HCT116 (cell line): ENCODE results near the gene GPRIN1. TPM values are rescaled to one million over a fixed set of nuclear protein-coding genes. Genes with fewer than 3 reads are reported as not detected.
A peak's percentile ranks its signal among the peaks of the same experiment; 100 is the strongest.

Experiments used
- ATAC-seq: fragments of 200-7000 bp; cut with Tn5 transposase; 2 replicates; pipeline ENCODE4 v1.9.1; 2020; ENCODE audit warnings: mild to moderate bottlenecking, moderate library complexity
- BruUV-seq: library from RNA; stranded (reverse); fragments of 400-500 nt; replicated peaks from 2 replicates; lab custom pipeline; 2021; lab: Mats Ljungman, UMichigan
- CTCF ChIA-PET: fragments of 300-600 bp; sonication (Branson Sonifier 250); formaldehyde crosslinking; loops from one replicate; lab custom pipeline; 2021; ENCODE audit warnings: antibody characterized with exemption; lab: Charles Lee
- POLR2A ChIA-PET: fragments of 300-600, 350-600 bp; sonication (Branson Sonifier 250); formaldehyde crosslinking; loops from one replicate; lab custom pipeline; 2021; ENCODE audit warnings: antibody characterized with exemption; lab: Charles Lee
- RAD21 ChIA-PET, 2 experiments: fragments of 300-600 bp; sonication (Branson Sonifier 250); formaldehyde crosslinking; loops; one replicate each; lab custom pipeline; 2023; ENCODE audit warnings: low total read pairs in 2 of 2; ENCODE audit not compliant: uncharacterized antibody in 2 of 2, unreplicated experiment in 2 of 2, low non-redundant PET in 1 of 2; lab: Charles Lee
- DNase-seq: peaks from one replicate; pipeline ENCODE4 v3.0.0-alpha.2; 2010; ENCODE audit warnings: low read depth, low spot score
- H2AFZ ChIP-seq: fragments of 200-600 bp; shearing (Covaris generic), sonication (generic); 2 replicates; pipeline ENCODE4 v1.6.1; 2017; ENCODE audit warnings: low read depth, mixed run types, mixed read lengths, antibody characterized with exemption, low read length; ENCODE audit not compliant: poor library complexity, severe bottlenecking
- H3K27ac ChIP-seq: 2 replicates; pipeline ENCODE4 v1.5.1; 2012; ENCODE audit warnings: low read depth, low read length
- H3K27me3 ChIP-seq: fragments of 200-600 bp; sonication (generic); 2 replicates; pipeline ENCODE4 v1.6.1; 2016; ENCODE audit warnings: mixed run types, low read length, mixed read lengths; ENCODE audit not compliant: insufficient read depth
- H3K36me3 ChIP-seq, 2 experiments: fragments of 200-500 bp in 1 of 2; fragments of 200-600 bp in 1 of 2; sonication (Bioruptor generic) in 1 of 2; sonication (generic) in 1 of 2; 2 replicates each; pipeline versions ENCODE4 v1.5.1 to v1.6.1; 2014 to 2016; ENCODE audit warnings: low read length in 2 of 2, inconsistent platforms in 1 of 2, mixed read lengths in 1 of 2, mixed run types in 1 of 2; ENCODE audit not compliant: insufficient read depth in 2 of 2, control insufficient read depth in 1 of 2
- H3K4me1 ChIP-seq, 2 experiments: fragments of 200-600 bp in 1 of 2; sonication (generic) in 1 of 2; 2 replicates each; pipeline versions ENCODE4 v1.5.1 to v1.6.1; 2012 to 2017; ENCODE audit warnings: low read length in 2 of 2, inconsistent platforms in 1 of 2, mild to moderate bottlenecking in 1 of 2, mixed read lengths in 1 of 2, mixed run types in 1 of 2, moderate library complexity in 1 of 2; ENCODE audit not compliant: insufficient read depth in 2 of 2, control insufficient read depth in 1 of 2
- H3K4me2 ChIP-seq: fragments of 200-600 bp; sonication (generic); 2 replicates; pipeline ENCODE4 v1.6.1; 2017; ENCODE audit warnings: mixed run types, low read length, mixed read lengths
- H3K4me3 ChIP-seq, 2 experiments: fragments of 200-600 bp in 1 of 2; sonication (generic) in 1 of 2; replicated peaks in 1 of 2; 2 replicates each; pipeline ENCODE4 v1.5.1; 2011 to 2016; ENCODE audit warnings: low read length in 2 of 2, control low read depth in 1 of 2, low read depth in 1 of 2, mild to moderate bottlenecking in 1 of 2, mixed read lengths in 1 of 2, mixed run types in 1 of 2
- H3K79me2 ChIP-seq: fragments of 200-600 bp; sonication (generic); 2 replicates; pipeline ENCODE4 v1.6.1; 2017; ENCODE audit warnings: mild to moderate bottlenecking, mixed run types, low read length, moderate library complexity, mixed read lengths; ENCODE audit not compliant: insufficient read depth
- H3K9ac ChIP-seq: fragments of 200-600 bp; sonication (generic); 2 replicates; pipeline ENCODE4 v1.6.1; 2016; ENCODE audit warnings: low read length, mixed read lengths
- H3K9me2 ChIP-seq: fragments of 200-600 bp; sonication (generic), shearing (Covaris generic); 2 replicates; pipeline ENCODE4 v1.6.1; 2017; ENCODE audit warnings: mixed run types, mild to moderate bottlenecking, moderate library complexity; ENCODE audit not compliant: insufficient read depth
- H3K9me3 ChIP-seq, 2 experiments: fragments of 200-500 bp in 1 of 2; fragments of 200-600 bp in 1 of 2; sonication (Bioruptor generic) in 1 of 2; sonication (generic) in 1 of 2; 2 replicates each; pipeline ENCODE4 v1.6.1; 2014 to 2017; ENCODE audit warnings: low read length in 2 of 2, mixed read lengths in 2 of 2, inconsistent platforms in 1 of 2, low read depth in 1 of 2, mild to moderate bottlenecking in 1 of 2, mixed run types in 1 of 2, moderate library complexity in 1 of 2; ENCODE audit not compliant: control insufficient read depth in 1 of 2, insufficient read depth in 1 of 2
- H4K20me1 ChIP-seq: fragments of 200-600 bp; sonication (generic), shearing (Covaris generic); 2 replicates; pipeline ENCODE4 v1.6.1; 2017; ENCODE audit warnings: mixed run types, mild to moderate bottlenecking, moderate library complexity; ENCODE audit not compliant: insufficient read depth
- CEBPB ChIP-seq: IDR thresholded peaks from 2 replicates; pipeline ENCODE4 v1.6.1; 2012; ENCODE audit warnings: low read depth
- CTCF ChIP-seq, 3 experiments: fragments of 200-600 bp in 1 of 3; sonication (generic) in 1 of 3; IDR thresholded peaks in 2 of 3; conservative IDR thresholded peaks in 1 of 3; 2 replicates each; pipeline ENCODE4 v1.5.1; 2012 to 2017; ENCODE audit warnings: low read depth in 2 of 3, low read length in 2 of 3, antibody characterized with exemption in 1 of 3, borderline replicate concordance in 1 of 3, control low read depth in 1 of 3, mild to moderate bottlenecking in 1 of 3, mixed read lengths in 1 of 3, mixed run types in 1 of 3, moderate library complexity in 1 of 3; ENCODE audit not compliant: insufficient read depth in 1 of 3
- ELF1 ChIP-seq: IDR thresholded peaks from 2 replicates; pipeline ENCODE4 v1.6.1; 2012; ENCODE audit warnings: low read depth, borderline replicate concordance
- EZH2 ChIP-seq: fragments of 200-600 bp; sonication (generic); IDR thresholded peaks from 2 replicates; pipeline ENCODE4 v1.6.1; 2017; ENCODE audit warnings: antibody characterized with exemption, mixed run types
- EZH2phosphoT487 ChIP-seq: fragments of 200-600 bp; IDR thresholded peaks from 2 replicates; pipeline ENCODE4 v1.6.1; 2018; ENCODE audit warnings: antibody characterized with exemption, borderline replicate concordance
- JUND ChIP-seq: IDR thresholded peaks from 2 replicates; pipeline ENCODE4 v1.6.1; 2012
- POLR2A ChIP-seq: IDR thresholded peaks from 2 replicates; pipeline ENCODE4 v1.7.0; 2011; ENCODE audit warnings: borderline replicate concordance; ENCODE audit not compliant: insufficient read depth, insufficient read length; ENCODE audit errors: extremely low read depth
- POLR2AphosphoS5 ChIP-seq: IDR thresholded peaks from 2 replicates; pipeline ENCODE4 v1.6.1; 2011; ENCODE audit warnings: mild to moderate bottlenecking, low read depth, low read length, moderate library complexity
- RAD21 ChIP-seq: IDR thresholded peaks from 2 replicates; pipeline ENCODE4 v1.6.1; 2012; ENCODE audit warnings: low read depth, mild to moderate bottlenecking
- REST ChIP-seq: IDR thresholded peaks from 2 replicates; pipeline ENCODE4 v1.6.1; 2012; ENCODE audit warnings: low read depth
- SIN3A ChIP-seq: IDR thresholded peaks from 2 replicates; pipeline ENCODE4 v1.6.1; 2012; ENCODE audit warnings: low read depth
- TCF7L2 ChIP-seq: IDR thresholded peaks from 2 replicates; pipeline ENCODE4 v1.7.0; 2011; ENCODE audit warnings: borderline replicate concordance, inconsistent platforms; ENCODE audit not compliant: insufficient read depth, insufficient read length; ENCODE audit errors: extremely low read depth
- YY1 ChIP-seq: IDR thresholded peaks from 2 replicates; pipeline ENCODE4 v1.6.1; 2011; ENCODE audit warnings: low read length, low read depth, moderate library complexity, mild to moderate bottlenecking; ENCODE audit not compliant: insufficient replicate concordance; ENCODE audit errors: extremely low read depth
- ZNF274 ChIP-seq: fragments of 200-500 bp; sonication (Bioruptor generic); IDR thresholded peaks from 2 replicates; pipeline ENCODE4 v1.6.1; 2014; ENCODE audit warnings: mild to moderate bottlenecking, low read depth, low read length, inconsistent platforms
- intact Hi-C: fragments of 100-400 bp; cut with micrococcal nuclease; formaldehyde crosslinking; loops from 2 replicates; pipeline ENCODE4 v1.10.0; 2022
- total RNA-seq: library from RNA; stranded (reverse); gene quantifications from one replicate; pipeline ENCODE4 v1.2.1, GENCODE V29; 2021; ENCODE audit not compliant: unreplicated experiment
- TF ChIP-seq, protein P1 (sequence below): IDR thresholded peaks from 2 replicates; pipeline ENCODE4 v1.6.1; 2012
- TF ChIP-seq, protein P2 (sequence below): IDR thresholded peaks from 2 replicates; pipeline ENCODE4 v1.6.1; 2011; ENCODE audit warnings: mild to moderate bottlenecking, low read length, moderate library complexity; ENCODE audit not compliant: insufficient replicate concordance; ENCODE audit errors: extremely low read depth
- TF ChIP-seq, protein P3 (sequence below): IDR thresholded peaks from 2 replicates; pipeline ENCODE4 v1.6.1; 2012

GPRIN1 gene
- total RNA-seq, 1 experiment from 2014 or later = 14.2 TPM

GRCh38 chr5:176628406-176629228 is 18.7 kb upstream of the GPRIN1 start:
- no peak overlapping the region for H3K9ac ChIP-seq
- ChIA-PET POLR2A (no interaction called here), CTCF (no interaction called here), RAD21 (no interaction called here)
- H3K36me3 ChIP-seq = no peaks in the 10 kb centered on the region
- H3K9me2 ChIP-seq = no peaks in the 10 kb centered on the region
- no peak overlapping the region for H3K27ac ChIP-seq
- DNase-seq = no peak
- ATAC-seq = no peak
- TF ChIP-seq CTCF (IDR thresholded peaks at IDR 0.05 in 2 of 3, conservative IDR thresholded peaks at IDR 0.05 in 1 of 3; ENCODE audit: borderline replicate concordance in 1 of 3, insufficient read depth in 1 of 3, low read depth in 2 of 3, low read length in 2 of 3) (no peak), JUND (no peak), POLR2AphosphoS5 (no peak), SIN3A (no peak), YY1 (no peak), CEBPB (no peak), TCF7L2 (no peak), EZH2 (no peak), POLR2A (no peak), EZH2phosphoT487 (no peak), REST (no peak), ZNF274 (no peak), ELF1 (no peak), RAD21 (no peak)
- TF ChIP-seq, protein P1, sequence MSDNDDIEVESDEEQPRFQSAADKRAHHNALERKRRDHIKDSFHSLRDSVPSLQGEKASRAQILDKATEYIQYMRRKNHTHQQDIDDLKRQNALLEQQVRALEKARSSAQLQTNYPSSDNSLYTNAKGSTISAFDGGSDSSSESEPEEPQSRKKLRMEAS = no peak
- TF ChIP-seq, protein P2, sequence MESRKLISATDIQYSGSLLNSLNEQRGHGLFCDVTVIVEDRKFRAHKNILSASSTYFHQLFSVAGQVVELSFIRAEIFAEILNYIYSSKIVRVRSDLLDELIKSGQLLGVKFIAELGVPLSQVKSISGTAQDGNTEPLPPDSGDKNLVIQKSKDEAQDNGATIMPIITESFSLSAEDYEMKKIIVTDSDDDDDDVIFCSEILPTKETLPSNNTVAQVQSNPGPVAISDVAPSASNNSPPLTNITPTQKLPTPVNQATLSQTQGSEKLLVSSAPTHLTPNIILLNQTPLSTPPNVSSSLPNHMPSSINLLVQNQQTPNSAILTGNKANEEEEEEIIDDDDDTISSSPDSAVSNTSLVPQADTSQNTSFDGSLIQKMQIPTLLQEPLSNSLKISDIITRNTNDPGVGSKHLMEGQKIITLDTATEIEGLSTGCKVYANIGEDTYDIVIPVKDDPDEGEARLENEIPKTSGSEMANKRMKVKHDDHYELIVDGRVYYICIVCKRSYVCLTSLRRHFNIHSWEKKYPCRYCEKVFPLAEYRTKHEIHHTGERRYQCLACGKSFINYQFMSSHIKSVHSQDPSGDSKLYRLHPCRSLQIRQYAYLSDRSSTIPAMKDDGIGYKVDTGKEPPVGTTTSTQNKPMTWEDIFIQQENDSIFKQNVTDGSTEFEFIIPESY = no peak
- TF ChIP-seq, protein P3, sequence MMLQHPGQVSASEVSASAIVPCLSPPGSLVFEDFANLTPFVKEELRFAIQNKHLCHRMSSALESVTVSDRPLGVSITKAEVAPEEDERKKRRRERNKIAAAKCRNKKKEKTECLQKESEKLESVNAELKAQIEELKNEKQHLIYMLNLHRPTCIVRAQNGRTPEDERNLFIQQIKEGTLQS = no peak
- H3K4me1 ChIP-seq = peaks cover 0 to 18% of the 10 kb centered on the region in 2 experiments; a peak in 2 of 4 replicates
- no peak overlapping the region for H2AFZ ChIP-seq
- no TSS peak for BruUV-seq
- peaks cover 2% of the 10 kb centered on the region; the same call in 1 of the 2 replicates for H3K27me3 ChIP-seq
- intact Hi-C loops = no loop called here
- no peaks in the 10 kb centered on the region for H3K9me3 ChIP-seq
- no peak overlapping the region for H3K4me3 ChIP-seq
- no peaks in the 10 kb centered on the region for H3K79me2 ChIP-seq
- H3K4me2 ChIP-seq = peak overlapping the region; percentile 21; the same call in 1 of the 2 replicates
- H4K20me1 ChIP-seq = no peaks in the 10 kb centered on the region
